ENCODE measurements around the gene TMEM135.

TMEM135 gene

DNA sequence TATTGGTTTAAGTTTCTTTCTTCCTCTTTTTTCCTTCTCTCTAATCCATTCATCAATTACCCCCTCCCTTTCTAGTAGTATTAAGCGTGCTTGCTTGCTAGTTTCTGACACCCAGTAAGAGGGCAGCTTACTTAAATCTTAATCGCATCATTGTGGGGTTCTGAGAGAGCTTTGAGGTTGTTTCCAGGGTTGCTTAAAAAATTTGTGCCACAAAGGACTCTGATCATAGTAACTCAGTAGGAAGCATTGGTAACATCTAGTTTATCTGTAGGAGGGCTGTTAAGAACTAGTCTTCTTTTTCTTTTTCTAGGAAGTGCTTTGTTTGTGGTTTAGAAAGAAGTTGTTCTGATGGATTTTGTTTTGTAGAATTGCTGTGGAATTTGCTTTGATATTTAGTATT, 45.3 kb downstream of the TMEM135 start:
- WGBS = 53% methylated on average over 2 of the region's 2 CpGs
- H3K14ac ChIP-seq (ENCODE audit: low read length in 2 of 2) = no peak overlapping the region
- H3K9me3 ChIP-seq (ENCODE audit: control insufficient read depth, low read length) = peaks cover 6% of the 10 kb centered on the region

GRCh38 chr11:87092159-87092558, 54.4 kb downstream of the TMEM135 start:
- Histone ChIP-seq H3K27ac (ENCODE audit: low read length, poor library complexity, severe bottlenecking) (no peak overlapping the region), H4K8ac (ENCODE audit: low read length) (no peak overlapping the region), H2AFZ (ENCODE audit: low read depth, low read length) (no peak overlapping the region), H3K4me1 (ENCODE audit: control insufficient read depth, insufficient read depth, low read depth, low read length) (no peaks in the 10 kb centered on the region), H2BK5ac (ENCODE audit: low read depth, low read length, poor library complexity, severe bottlenecking) (no peak overlapping the region), H3K14ac (ENCODE audit: low read length in 2 of 2) (no peak overlapping the region), H3K23ac (ENCODE audit: low read length in 2 of 2) (no peak overlapping the region), H3K4me3 (ENCODE audit: insufficient read depth in 1 of 2, low read depth in 1 of 2, low read length in 2 of 2) (no peak overlapping the region), H3K27me3 (ENCODE audit: control insufficient read depth in 1 of 2, insufficient read depth in 1 of 2, low read length in 2 of 2) (no peaks in the 10 kb centered on the region), H3K9ac (ENCODE audit: low read length) (no peak overlapping the region), H4K91ac (ENCODE audit: low read length) (no peak overlapping the region), H3K36me3 (ENCODE audit: control insufficient read depth in 1 of 2, insufficient read depth in 2 of 2, low read depth in 1 of 2, low read length in 2 of 2) (peaks cover 12 to 39% of the 10 kb centered on the region in 2 experiments), H3K4me2 (ENCODE audit: low read length, poor library complexity, severe bottlenecking) (no peak overlapping the region), H2AK5ac (ENCODE audit: low read length, severe bottlenecking) (no peak overlapping the region), H3K18ac (ENCODE audit: low read depth in 1 of 2, low read length in 2 of 2) (no peak overlapping the region), H2BK15ac (ENCODE audit: low read depth, poor library complexity, severe bottlenecking) (no peak overlapping the region), H3K9me3 (ENCODE audit: control insufficient read depth, low read length) (peaks cover 16% of the 10 kb centered on the region), H2BK12ac (ENCODE audit: low read length in 2 of 2) (no peak overlapping the region), H2BK120ac (ENCODE audit: low read depth, low read length) (no peak overlapping the region), H3K4ac (ENCODE audit: low read depth in 1 of 2, low read length in 2 of 2) (no peak overlapping the region), H3K79me1 (replicated peaks; ENCODE audit: low read length, poor library complexity, severe bottlenecking) (peaks cover 4% of the 10 kb centered on the region)
- DNase-seq = no peak
- 94% methylated on average over 2 of the region's 2 CpGs for WGBS

More for the DNA sequence above, 45.3 kb downstream of the TMEM135 start:
- no peak overlapping the region for H4K91ac ChIP-seq (ENCODE audit: low read length)
- no peak overlapping the region for H2BK5ac ChIP-seq (ENCODE audit: low read depth, low read length, poor library complexity, severe bottlenecking)
- no peak overlapping the region for H2BK120ac ChIP-seq (ENCODE audit: low read depth, low read length)
- no peak overlapping the region for H2BK15ac ChIP-seq (ENCODE audit: low read depth, poor library complexity, severe bottlenecking)
- no peaks in the 10 kb centered on the region for H3K4me1 ChIP-seq (ENCODE audit: control insufficient read depth, insufficient read depth, low read depth, low read length)
- H3K27me3 ChIP-seq (ENCODE audit: control insufficient read depth in 1 of 2, insufficient read depth in 1 of 2, low read length in 2 of 2) = no peaks in the 10 kb centered on the region
- no peak overlapping the region for H3K4me2 ChIP-seq (ENCODE audit: low read length, poor library complexity, severe bottlenecking)
- H4K8ac ChIP-seq (ENCODE audit: low read length) = no peak overlapping the region
- H2AFZ ChIP-seq (ENCODE audit: low read depth, low read length) = no peak overlapping the region
- DNase-seq = no peak
- H2AK5ac ChIP-seq (ENCODE audit: low read length, severe bottlenecking) = no peak overlapping the region
- H3K23ac ChIP-seq (ENCODE audit: low read length in 2 of 2) = no peak overlapping the region
- H3K27ac ChIP-seq (ENCODE audit: low read length, poor library complexity, severe bottlenecking) = no peak overlapping the region
- no peak overlapping the region for H2BK12ac ChIP-seq (ENCODE audit: low read length in 2 of 2)
- H3K36me3 ChIP-seq (ENCODE audit: control insufficient read depth in 1 of 2, insufficient read depth in 2 of 2, low read depth in 1 of 2, low read length in 2 of 2) = peaks cover 11 to 18% of the 10 kb centered on the region in 2 experiments
- H3K79me1 ChIP-seq (replicated peaks; ENCODE audit: low read length, poor library complexity, severe bottlenecking) = peaks cover 20% of the 10 kb centered on the region
- H3K9ac ChIP-seq (ENCODE audit: low read length) = no peak overlapping the region
- no peak overlapping the region for H3K4ac ChIP-seq (ENCODE audit: low read depth in 1 of 2, low read length in 2 of 2)
- no peak overlapping the region for H3K4me3 ChIP-seq (ENCODE audit: insufficient read depth in 1 of 2, low read depth in 1 of 2, low read length in 2 of 2)
- no peak overlapping the region for H3K18ac ChIP-seq (ENCODE audit: low read depth in 1 of 2, low read length in 2 of 2)

DNA sequence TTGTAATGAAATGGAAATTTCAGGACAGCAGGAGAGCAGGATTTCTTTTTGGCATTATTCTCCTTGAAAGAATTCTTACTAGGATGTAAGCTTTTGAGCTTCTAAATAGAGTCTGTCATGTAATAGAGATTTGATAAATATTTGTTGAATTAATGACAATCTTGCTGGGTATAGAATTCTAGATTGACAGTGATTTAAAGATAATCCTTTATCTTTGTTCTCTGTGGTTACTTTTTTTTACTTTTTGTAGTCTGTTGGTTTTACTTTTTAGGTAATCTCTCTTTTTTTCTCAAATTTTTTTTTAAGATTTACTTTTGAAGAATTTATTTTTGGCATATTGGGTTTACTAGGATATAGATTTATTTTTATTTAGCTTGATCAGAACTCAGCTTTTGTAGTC, 54.8 kb downstream of the TMEM135 start:
- no peak overlapping the region for H2AFZ ChIP-seq (ENCODE audit: low read depth, low read length)
- no peak overlapping the region for H3K18ac ChIP-seq (ENCODE audit: low read depth in 1 of 2, low read length in 2 of 2)
- H4K91ac ChIP-seq (ENCODE audit: low read length) = no peak overlapping the region
- no peak overlapping the region for H3K23ac ChIP-seq (ENCODE audit: low read length in 2 of 2)
- no peak for DNase-seq
- no peaks in the 10 kb centered on the region for H3K4me1 ChIP-seq (ENCODE audit: control insufficient read depth, insufficient read depth, low read depth, low read length)
- H3K14ac ChIP-seq (ENCODE audit: low read length in 2 of 2) = no peak overlapping the region
- no peak overlapping the region for H3K4ac ChIP-seq (ENCODE audit: low read depth in 1 of 2, low read length in 2 of 2)
- H3K4me2 ChIP-seq (ENCODE audit: low read length, poor library complexity, severe bottlenecking) = no peak overlapping the region
- no peak overlapping the region for H4K8ac ChIP-seq (ENCODE audit: low read length)
- peaks cover 16% of the 10 kb centered on the region for H3K9me3 ChIP-seq (ENCODE audit: control insufficient read depth, low read length)
- H2BK15ac ChIP-seq (ENCODE audit: low read depth, poor library complexity, severe bottlenecking) = no peak overlapping the region
- no peak overlapping the region for H3K4me3 ChIP-seq (ENCODE audit: insufficient read depth in 1 of 2, low read depth in 1 of 2, low read length in 2 of 2)
- peaks cover 12 to 43% of the 10 kb centered on the region in 2 experiments for H3K36me3 ChIP-seq (ENCODE audit: control insufficient read depth in 1 of 2, insufficient read depth in 2 of 2, low read depth in 1 of 2, low read length in 2 of 2)
- no peak overlapping the region for H2AK5ac ChIP-seq (ENCODE audit: low read length, severe bottlenecking)
- H2BK5ac ChIP-seq (ENCODE audit: low read depth, low read length, poor library complexity, severe bottlenecking) = no peak overlapping the region
- no peak overlapping the region for H3K27ac ChIP-seq (ENCODE audit: low read length, poor library complexity, severe bottlenecking)
- H2BK12ac ChIP-seq (ENCODE audit: low read length in 2 of 2) = no peak overlapping the region
- no peaks in the 10 kb centered on the region for H3K27me3 ChIP-seq (ENCODE audit: control insufficient read depth in 1 of 2, insufficient read depth in 1 of 2, low read length in 2 of 2)
- no peak overlapping the region for H3K9ac ChIP-seq (ENCODE audit: low read length)
- peaks cover 4% of the 10 kb centered on the region for H3K79me1 ChIP-seq (replicated peaks; ENCODE audit: low read length, poor library complexity, severe bottlenecking)
- H2BK120ac ChIP-seq (ENCODE audit: low read depth, low read length) = no peak overlapping the region

DNA sequence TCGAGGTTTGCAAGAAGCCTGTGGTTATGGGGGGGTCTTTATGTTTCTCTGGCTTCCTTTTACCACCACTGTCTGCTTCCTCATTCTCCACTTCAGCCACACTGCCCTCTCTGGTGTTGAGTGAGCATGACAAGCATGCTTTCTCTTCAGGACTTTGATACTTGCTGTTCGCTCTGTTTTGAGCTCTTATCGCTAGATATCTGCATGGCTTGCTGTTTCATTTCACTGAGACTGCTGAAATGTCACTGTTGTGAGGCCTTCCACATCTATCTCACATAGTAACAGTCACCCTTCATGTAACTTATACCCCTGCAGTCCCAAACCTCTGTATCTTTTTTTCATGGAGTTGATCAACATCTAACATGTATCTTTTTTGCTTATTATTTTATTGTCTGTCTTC, 59.8 kb downstream of the TMEM135 start:
- Histone ChIP-seq H3K18ac (ENCODE audit: low read depth in 1 of 2, low read length in 2 of 2) (no peak overlapping the region), H3K27ac (ENCODE audit: low read length, poor library complexity, severe bottlenecking) (no peak overlapping the region), H3K4me2 (ENCODE audit: low read length, poor library complexity, severe bottlenecking) (no peak overlapping the region), H3K4me1 (ENCODE audit: control insufficient read depth, insufficient read depth, low read depth, low read length) (no peaks in the 10 kb centered on the region), H2AFZ (ENCODE audit: low read depth, low read length) (no peak overlapping the region), H3K27me3 (ENCODE audit: control insufficient read depth in 1 of 2, insufficient read depth in 1 of 2, low read length in 2 of 2) (no peaks in the 10 kb centered on the region), H3K79me1 (replicated peaks; ENCODE audit: low read length, poor library complexity, severe bottlenecking) (peaks cover 3% of the 10 kb centered on the region), H2BK5ac (ENCODE audit: low read depth, low read length, poor library complexity, severe bottlenecking) (no peak overlapping the region), H2AK5ac (ENCODE audit: low read length, severe bottlenecking) (no peak overlapping the region), H3K14ac (ENCODE audit: low read length in 2 of 2) (no peak overlapping the region), H3K36me3 (ENCODE audit: control insufficient read depth in 1 of 2, insufficient read depth in 2 of 2, low read depth in 1 of 2, low read length in 2 of 2) (peaks cover 9 to 38% of the 10 kb centered on the region in 2 experiments), H2BK120ac (ENCODE audit: low read depth, low read length) (no peak overlapping the region), H3K4ac (ENCODE audit: low read depth in 1 of 2, low read length in 2 of 2) (no peak overlapping the region), H3K9ac (ENCODE audit: low read length) (no peak overlapping the region), H3K9me3 (ENCODE audit: control insufficient read depth, low read length) (peaks cover 4% of the 10 kb centered on the region), H4K91ac (ENCODE audit: low read length) (no peak overlapping the region), H3K23ac (ENCODE audit: low read length in 2 of 2) (no peak overlapping the region), H2BK15ac (ENCODE audit: low read depth, poor library complexity, severe bottlenecking) (no peak overlapping the region), H4K8ac (ENCODE audit: low read length) (no peak overlapping the region), H2BK12ac (ENCODE audit: low read length in 2 of 2) (no peak overlapping the region), H3K4me3 (ENCODE audit: insufficient read depth in 1 of 2, low read depth in 1 of 2, low read length in 2 of 2) (no peak overlapping the region)
- 79% methylated on average over 2 of the region's 3 CpGs for WGBS
- peak; percentile 61 for DNase-seq

All from mesenchymal stem cell (in vitro differentiated cells and primary cell).